ENCODE data around the gene USP12. TPM values are rescaled to one million over a fixed set of nuclear protein-coding genes. Genes with fewer than 3 reads are reported as not detected.
A peak's percentile ranks its signal among the peaks of the same experiment; 100 is the strongest.
"Not testable (repeated sequence)": the region's sequence is repeated elsewhere in the genome, so short reads cannot be mapped to it uniquely, and the experiment has no call there.

The USP12 gene
- 10 to 100 TPM; 20.9 to 43.6 (median 21.8) TPM for total RNA-seq
- 30.0 TPM for total RNA-seq (2013)
- 40.3 to 318 (median 76.7) reads per million in 29 experiments for total RNA-seq

GRCh38 chr13:27171244-27171826 lies at the start of gene USP12:
Gene USP12 (minus strand): TSS chr13:27171811. CDS start chr13:27171639, 172 bp downstream.
- no peaks in the 10 kb centered on the region for H3K36me3 Mint-ChIP-seq
- no peaks in the 10 kb centered on the region for H3K36me3 ChIP-seq (ENCODE audit: control insufficient read depth in 2 of 2, extremely low read depth in 1 of 2, insufficient read depth in 1 of 2, low read length in 1 of 2)
- no peaks in the 10 kb centered on the region for H3K9me3 ChIP-seq
- WGBS (ENCODE audit: insufficient coverage): under 1% methylated on average over 64 of the region's 88 CpGs
- peaks cover 50 to 54% (median 53%) of the 10 kb centered on the region in 3 donors for H3K4me1 Mint-ChIP-seq
- H3K27me3 ChIP-seq (replicated peaks in 1 of 2; ENCODE audit: control insufficient read depth in 2 of 2, extremely low read depth in 1 of 2, insufficient read depth in 2 of 2, low read length in 1 of 2): no peaks in the 10 kb centered on the region
- no peaks in the 10 kb centered on the region for H3K27me3 Mint-ChIP-seq
- peak within 1 kb of the TSS; percentile 60 to 67 for H3K4me3 ChIP-seq (ENCODE audit: control insufficient read depth in 1 of 2, extremely low read depth in 1 of 2, low read length in 1 of 2)
- ChIA-PET POLR2A (no interaction called here), CTCF (no interaction called here)
- peak within 1 kb of the TSS; percentile 96 to 99 (median 98) for H3K4me3 Mint-ChIP-seq
- H3K4me1 ChIP-seq (ENCODE audit: control insufficient read depth in 1 of 2, extremely low read depth in 1 of 2, insufficient read depth in 2 of 2, low read length in 2 of 2): peaks cover 28 to 29% of the 10 kb centered on the region in 2 experiments
- DNase-seq (peak in 15 of 35 experiments; percentile 0 to 61 (median 18)), ATAC-seq (replicated peaks in 1 of 4) (peak; percentile 3 to 33 (median 17))
- H3K27ac ChIP-seq (ENCODE audit: low read length): peak within 1 kb of the TSS; percentile 85
- H3K9me3 Mint-ChIP-seq: no peaks in the 10 kb centered on the region
- H3K27ac Mint-ChIP-seq: peak within 1 kb of the TSS; percentile 97 to 98

GRCh38 chr13:27219611-27220010 lies 48.0 kb upstream of the USP12 start:
- H3K27me3 Mint-ChIP-seq: peaks cover 12 to 19% of the 10 kb centered on the region in 2 donors
- DNase-seq (no peak), ATAC-seq (replicated peaks in 1 of 4) (no peak)
- no peak overlapping the region for H3K4me3 ChIP-seq (ENCODE audit: control insufficient read depth in 1 of 2, extremely low read depth in 1 of 2, low read length in 1 of 2)
- H3K27ac ChIP-seq (ENCODE audit: low read length): no peak overlapping the region
- H3K4me3 Mint-ChIP-seq: no peak overlapping the region
- H3K4me1 ChIP-seq (ENCODE audit: control insufficient read depth in 1 of 2, extremely low read depth in 1 of 2, insufficient read depth in 2 of 2, low read length in 2 of 2): no peaks in the 10 kb centered on the region
- no peak overlapping the region for H3K27ac Mint-ChIP-seq
- H3K9me3 ChIP-seq: no peaks in the 10 kb centered on the region
- H3K9me3 Mint-ChIP-seq: no peaks in the 10 kb centered on the region
- POLR2A ChIA-PET: interaction anchor here in 1 of 2 donors (0.6 kb wide), 1 partner anchor 209 kb away, joined by 7 read pairs; no protein-coding TSS in a partner anchor
- peaks cover 2% of the 10 kb centered on the region for H3K36me3 Mint-ChIP-seq
- no peaks in the 10 kb centered on the region for H3K36me3 ChIP-seq (ENCODE audit: control insufficient read depth in 2 of 2, extremely low read depth in 1 of 2, insufficient read depth in 1 of 2, low read length in 1 of 2)
- H3K27me3 ChIP-seq (replicated peaks in 1 of 2; ENCODE audit: control insufficient read depth in 2 of 2, extremely low read depth in 1 of 2, insufficient read depth in 2 of 2, low read length in 1 of 2): peaks cover 0 to 8% of the 10 kb centered on the region in 2 experiments
- peaks cover 0 to 2% (median 0%) of the 10 kb centered on the region in 3 donors for H3K4me1 Mint-ChIP-seq
- WGBS (ENCODE audit: insufficient coverage): 95% methylated on average over 19 of the region's 19 CpGs
- CTCF ChIA-PET: no interaction called here

GRCh38 chr13:27218861-27219260 lies 47.2 kb upstream of the USP12 start:
- H3K9me3 Mint-ChIP-seq; DNase-seq; H3K36me3 Mint-ChIP-seq; H3K27ac ChIP-seq (ENCODE audit: low read length); H3K27ac Mint-ChIP-seq; H3K9me3 ChIP-seq; H3K4me1 ChIP-seq (ENCODE audit: control insufficient read depth in 1 of 2, extremely low read depth in 1 of 2, insufficient read depth in 2 of 2, low read length in 2 of 2); POLR2A ChIA-PET; CTCF ChIA-PET; ATAC-seq (replicated peaks in 1 of 4); H3K4me3 ChIP-seq (ENCODE audit: control insufficient read depth in 1 of 2, extremely low read depth in 1 of 2, low read length in 1 of 2); H3K4me3 Mint-ChIP-seq; H3K4me1 Mint-ChIP-seq; H3K36me3 ChIP-seq (ENCODE audit: control insufficient read depth in 2 of 2, extremely low read depth in 1 of 2, insufficient read depth in 1 of 2, low read length in 1 of 2); H3K27me3 ChIP-seq (replicated peaks in 1 of 2; ENCODE audit: control insufficient read depth in 2 of 2, extremely low read depth in 1 of 2, insufficient read depth in 2 of 2, low read length in 1 of 2): not testable (repeated sequence)
- WGBS (ENCODE audit: insufficient coverage): no CpG with 5 or more reads among the region's 1 CpG
- peaks cover 12 to 17% of the 10 kb centered on the region in 2 donors for H3K27me3 Mint-ChIP-seq

GRCh38 chr13:27217791-27218190 lies 46.2 kb upstream of the USP12 start:
- ATAC-seq (replicated peaks in 1 of 4); POLR2A ChIA-PET; H3K9me3 ChIP-seq; H3K27ac Mint-ChIP-seq; H3K27me3 ChIP-seq (replicated peaks in 1 of 2; ENCODE audit: control insufficient read depth in 2 of 2, extremely low read depth in 1 of 2, insufficient read depth in 2 of 2, low read length in 1 of 2); H3K36me3 Mint-ChIP-seq; CTCF ChIA-PET; H3K4me3 ChIP-seq (ENCODE audit: control insufficient read depth in 1 of 2, extremely low read depth in 1 of 2, low read length in 1 of 2); H3K9me3 Mint-ChIP-seq; H3K36me3 ChIP-seq (ENCODE audit: control insufficient read depth in 2 of 2, extremely low read depth in 1 of 2, insufficient read depth in 1 of 2, low read length in 1 of 2); H3K4me1 Mint-ChIP-seq; H3K4me3 Mint-ChIP-seq; DNase-seq; H3K27ac ChIP-seq (ENCODE audit: low read length); H3K4me1 ChIP-seq (ENCODE audit: control insufficient read depth in 1 of 2, extremely low read depth in 1 of 2, insufficient read depth in 2 of 2, low read length in 2 of 2): not testable (repeated sequence)
- WGBS (ENCODE audit: insufficient coverage): no CpG with 5 or more reads among the region's 2 CpGs
- peaks cover 12 to 17% of the 10 kb centered on the region in 2 donors for H3K27me3 Mint-ChIP-seq

GRCh38 chr13:27213386-27213785 lies 41.8 kb upstream of the USP12 start:
- H3K4me1 Mint-ChIP-seq; H3K9me3 Mint-ChIP-seq; CTCF ChIA-PET; H3K4me3 ChIP-seq (ENCODE audit: control insufficient read depth in 1 of 2, extremely low read depth in 1 of 2, low read length in 1 of 2); H3K9me3 ChIP-seq; H3K36me3 Mint-ChIP-seq; H3K36me3 ChIP-seq (ENCODE audit: control insufficient read depth in 2 of 2, extremely low read depth in 1 of 2, insufficient read depth in 1 of 2, low read length in 1 of 2); H3K27ac ChIP-seq (ENCODE audit: low read length); H3K27ac Mint-ChIP-seq; ATAC-seq (replicated peaks in 1 of 4); H3K4me3 Mint-ChIP-seq; H3K27me3 Mint-ChIP-seq; H3K27me3 ChIP-seq (replicated peaks in 1 of 2; ENCODE audit: control insufficient read depth in 2 of 2, extremely low read depth in 1 of 2, insufficient read depth in 2 of 2, low read length in 1 of 2); DNase-seq; H3K4me1 ChIP-seq (ENCODE audit: control insufficient read depth in 1 of 2, extremely low read depth in 1 of 2, insufficient read depth in 2 of 2, low read length in 2 of 2); POLR2A ChIA-PET: not testable (repeated sequence)
- WGBS (ENCODE audit: insufficient coverage): 100% methylated on average over 1 of the region's 5 CpGs

GRCh38 chr13:27211771-27212364 lies 40.3 kb upstream of the USP12 start:
- CTCF ChIA-PET: no interaction called here
- DNase-seq (no peak), ATAC-seq (replicated peaks in 1 of 4) (no peak)
- no peaks in the 10 kb centered on the region for H3K36me3 ChIP-seq (ENCODE audit: control insufficient read depth in 2 of 2, extremely low read depth in 1 of 2, insufficient read depth in 1 of 2, low read length in 1 of 2)
- H3K4me3 ChIP-seq (ENCODE audit: control insufficient read depth in 1 of 2, extremely low read depth in 1 of 2, low read length in 1 of 2): no peak overlapping the region
- H3K4me1 Mint-ChIP-seq: peaks cover 0 to 3% (median 0%) of the 10 kb centered on the region in 3 donors
- no peak overlapping the region for H3K27ac Mint-ChIP-seq
- no peak overlapping the region for H3K27ac ChIP-seq (ENCODE audit: low read length)
- H3K27me3 Mint-ChIP-seq: no peaks in the 10 kb centered on the region
- no peaks in the 10 kb centered on the region for H3K27me3 ChIP-seq (replicated peaks in 1 of 2; ENCODE audit: control insufficient read depth in 2 of 2, extremely low read depth in 1 of 2, insufficient read depth in 2 of 2, low read length in 1 of 2)
- H3K4me1 ChIP-seq (ENCODE audit: control insufficient read depth in 1 of 2, extremely low read depth in 1 of 2, insufficient read depth in 2 of 2, low read length in 2 of 2): no peaks in the 10 kb centered on the region
- H3K36me3 Mint-ChIP-seq: peaks cover 4% of the 10 kb centered on the region
- no peaks in the 10 kb centered on the region for H3K9me3 ChIP-seq
- H3K4me3 Mint-ChIP-seq: no peak overlapping the region
- POLR2A ChIA-PET: no interaction called here
- WGBS (ENCODE audit: insufficient coverage): 83% methylated on average over 13 of the region's 17 CpGs
- H3K9me3 Mint-ChIP-seq: peaks cover 3 to 8% (median 3%) of the 10 kb centered on the region in 3 donors
